HG03439 (cell line): ENCODE data around the gene ZNF335.

Experiments used
- ATAC-seq: cut with Tn5 transposase; IDR thresholded peaks from one replicate; pipeline ENCODE4 v1.9.1; 2021; ENCODE audit warnings: mild to moderate bottlenecking, moderate library complexity; ENCODE audit not compliant: unreplicated experiment

Gene ZNF335

DNA sequence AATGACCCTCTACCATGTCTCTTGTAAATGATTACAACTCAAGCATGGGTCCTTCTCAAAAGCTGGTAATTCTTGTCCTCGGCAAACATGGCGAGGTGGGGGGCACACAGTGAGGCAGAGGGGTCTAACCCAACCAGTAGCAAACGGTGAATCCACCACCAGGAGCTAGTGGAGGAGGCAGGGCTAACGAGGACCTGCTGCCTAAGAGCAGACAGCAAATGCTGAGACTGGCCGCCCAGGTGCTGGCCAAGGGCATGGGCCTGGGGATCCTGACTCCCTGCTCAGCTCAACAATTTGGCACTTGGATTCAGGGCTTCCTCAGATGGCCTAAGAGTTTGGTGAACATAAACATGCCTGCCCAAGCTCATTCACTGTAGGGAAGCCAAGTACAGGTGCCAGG, 19.1 kb downstream of the ZNF335 start:
- no peak for ATAC-seq

DNA sequence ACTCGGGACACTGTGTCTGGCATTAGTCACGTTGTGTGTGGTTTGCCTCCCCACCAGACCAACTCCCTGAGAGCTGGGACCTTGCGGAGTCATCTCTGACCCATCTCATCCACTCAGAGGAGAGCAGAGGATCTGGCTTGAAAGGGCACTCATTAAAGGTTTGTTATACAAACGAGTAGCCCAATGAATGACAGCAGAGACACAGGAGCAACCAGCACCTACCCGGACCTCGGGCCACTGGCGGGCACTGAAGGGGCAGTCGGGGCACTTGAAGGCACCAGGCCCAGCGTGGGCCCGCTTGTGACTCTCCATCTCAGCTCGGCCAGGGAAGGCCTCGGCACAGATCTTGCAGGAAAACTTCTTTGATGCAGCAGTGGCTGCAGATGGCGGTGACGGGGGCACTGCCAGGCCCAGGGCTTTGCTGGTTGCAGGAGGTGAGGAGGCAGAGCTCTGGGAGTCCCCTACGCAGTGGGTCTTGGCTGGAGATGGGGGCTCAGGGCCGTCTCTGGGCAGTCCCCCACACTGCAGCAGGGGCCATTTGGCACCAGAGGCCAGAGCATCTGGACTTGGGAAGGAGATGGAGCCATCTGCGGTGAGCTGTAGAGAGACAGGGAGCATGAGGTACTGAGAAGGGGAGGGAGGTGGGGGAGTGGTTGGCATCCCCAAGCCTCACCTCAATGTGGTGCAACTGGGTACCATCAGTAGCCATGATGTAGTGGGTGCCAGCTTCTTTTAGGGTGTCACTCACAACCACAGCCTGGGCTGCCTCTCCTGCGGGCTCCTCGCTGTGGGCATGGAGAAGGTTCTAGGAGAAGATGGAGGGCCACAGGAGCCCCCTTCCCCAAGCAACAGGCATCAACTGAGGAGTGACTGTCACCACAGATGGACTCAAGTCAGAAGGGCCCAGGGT, 19.8 kb downstream of the ZNF335 start:
- no peak for ATAC-seq

GRCh38 chr20:45950330-45950646, 21.7 kb downstream of the ZNF335 start:
- ATAC-seq: no peak

DNA sequence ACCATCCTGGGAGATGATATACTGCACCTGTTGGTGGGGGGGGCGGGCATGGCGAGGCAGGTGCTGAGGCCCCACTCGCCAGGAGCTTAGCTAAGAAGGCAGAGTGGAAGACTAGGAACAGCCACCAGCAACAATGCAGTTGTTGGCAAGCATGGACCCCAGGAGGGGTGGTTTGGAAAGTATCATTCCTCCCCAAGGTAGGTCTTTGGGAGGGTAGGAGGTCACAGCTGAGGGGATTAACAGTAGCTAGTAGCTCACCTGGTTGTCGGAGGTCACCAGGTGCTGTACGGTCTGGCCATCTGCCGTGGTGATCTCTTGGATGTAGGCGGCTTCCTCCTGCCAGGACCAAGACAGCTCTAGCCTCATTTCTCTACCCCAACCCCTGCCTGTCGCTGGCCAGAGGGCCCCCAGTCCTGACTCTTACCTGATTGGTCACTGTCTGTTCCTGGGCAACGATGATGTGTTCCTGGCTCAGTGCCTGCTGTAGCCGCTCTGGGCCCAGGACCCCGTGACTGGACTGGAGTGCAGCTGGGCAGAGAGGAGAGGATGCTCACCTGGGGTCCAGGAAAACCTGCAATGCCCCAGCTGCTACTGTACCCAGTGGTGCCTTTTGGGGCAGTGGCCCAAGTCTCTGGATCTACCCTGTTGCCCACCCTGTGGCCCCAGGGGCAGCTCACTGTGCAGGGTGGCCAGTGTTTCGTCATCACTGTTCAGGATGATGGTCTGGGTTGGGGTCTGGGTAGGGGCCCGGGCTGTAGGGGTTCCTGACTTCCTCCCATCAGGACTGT, 22.3 kb downstream of the ZNF335 start:
- no peak for ATAC-seq

DNA sequence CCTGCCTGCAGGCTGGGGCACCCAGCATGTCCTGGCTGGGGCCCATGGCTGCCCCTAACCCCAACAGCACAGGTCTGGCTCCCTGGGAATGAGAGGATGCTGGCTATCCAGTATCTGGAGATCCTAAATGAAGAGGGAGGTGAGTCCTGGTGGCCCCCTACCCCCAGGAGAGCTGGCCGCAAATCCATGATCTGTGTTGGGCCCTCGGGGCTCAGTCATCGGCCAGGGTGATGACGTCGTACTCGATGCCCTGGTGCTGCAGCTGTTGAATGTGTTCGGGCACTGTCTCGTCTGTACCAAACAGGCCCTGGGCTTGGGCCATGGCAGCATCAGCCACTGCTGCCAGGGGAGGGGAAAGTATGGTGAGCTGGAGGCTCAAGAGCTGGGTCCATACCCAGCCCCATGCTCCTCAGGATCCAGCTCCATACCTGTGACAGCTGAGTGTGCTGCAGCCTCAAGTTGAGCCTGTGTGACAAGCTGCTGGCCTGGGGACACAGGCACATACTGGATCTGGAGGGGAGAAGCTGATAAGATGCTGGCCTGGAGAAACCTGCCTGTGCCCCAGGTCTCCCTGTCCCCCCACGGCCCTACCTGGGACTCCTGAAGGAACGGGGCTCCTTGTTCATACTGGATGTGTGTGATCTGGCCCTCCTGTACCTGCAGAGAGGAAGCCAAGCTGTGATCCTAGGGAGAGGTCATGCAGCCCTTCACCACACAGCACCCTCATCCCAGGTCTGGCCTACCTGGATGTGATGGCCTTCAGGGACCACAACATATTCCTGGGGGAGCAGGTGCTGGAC, 23.1 kb downstream of the ZNF335 start:
- no peak for ATAC-seq

- no peak for ATAC-seq
Observed at GRCh38 chr20:45948261-45948733, 23.7 kb downstream of the ZNF335 start.

DNA sequence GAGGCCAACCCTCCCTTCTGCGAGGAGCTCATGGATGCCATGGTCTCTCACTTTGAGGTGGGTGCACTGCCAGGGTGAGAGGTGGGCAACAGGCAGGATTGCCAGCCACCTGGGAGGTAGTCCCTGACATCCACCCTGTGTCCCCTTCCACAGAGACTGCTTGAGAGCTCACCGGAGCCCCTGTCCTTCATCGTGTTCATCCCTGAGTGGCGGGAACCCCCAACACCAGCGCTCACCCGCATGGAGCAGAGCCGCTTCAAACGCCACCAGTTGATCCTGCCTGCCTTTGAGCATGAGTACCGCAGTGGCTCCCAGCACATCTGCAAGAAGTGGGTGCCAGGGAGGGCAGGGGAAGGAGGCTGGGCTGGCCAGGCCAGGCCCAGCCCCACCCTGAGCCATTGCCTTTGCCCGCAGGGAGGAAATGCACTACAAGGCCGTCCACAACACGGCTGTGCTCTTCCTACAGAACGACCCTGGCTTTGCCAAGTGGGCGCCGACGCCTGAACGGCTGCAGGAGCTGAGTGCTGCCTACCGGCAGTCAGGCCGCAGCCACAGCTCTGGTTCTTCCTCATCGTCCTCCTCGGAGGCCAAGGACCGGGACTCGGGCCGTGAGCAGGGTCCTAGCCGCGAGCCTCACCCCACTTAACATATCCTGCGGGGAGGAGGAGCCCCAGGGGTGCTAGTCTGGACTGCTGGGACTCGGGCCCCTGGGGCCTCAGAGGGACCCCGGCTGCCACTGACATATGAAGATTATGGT, 24.7 kb downstream of the ZNF335 start:
- ATAC-seq: no peak

DNA sequence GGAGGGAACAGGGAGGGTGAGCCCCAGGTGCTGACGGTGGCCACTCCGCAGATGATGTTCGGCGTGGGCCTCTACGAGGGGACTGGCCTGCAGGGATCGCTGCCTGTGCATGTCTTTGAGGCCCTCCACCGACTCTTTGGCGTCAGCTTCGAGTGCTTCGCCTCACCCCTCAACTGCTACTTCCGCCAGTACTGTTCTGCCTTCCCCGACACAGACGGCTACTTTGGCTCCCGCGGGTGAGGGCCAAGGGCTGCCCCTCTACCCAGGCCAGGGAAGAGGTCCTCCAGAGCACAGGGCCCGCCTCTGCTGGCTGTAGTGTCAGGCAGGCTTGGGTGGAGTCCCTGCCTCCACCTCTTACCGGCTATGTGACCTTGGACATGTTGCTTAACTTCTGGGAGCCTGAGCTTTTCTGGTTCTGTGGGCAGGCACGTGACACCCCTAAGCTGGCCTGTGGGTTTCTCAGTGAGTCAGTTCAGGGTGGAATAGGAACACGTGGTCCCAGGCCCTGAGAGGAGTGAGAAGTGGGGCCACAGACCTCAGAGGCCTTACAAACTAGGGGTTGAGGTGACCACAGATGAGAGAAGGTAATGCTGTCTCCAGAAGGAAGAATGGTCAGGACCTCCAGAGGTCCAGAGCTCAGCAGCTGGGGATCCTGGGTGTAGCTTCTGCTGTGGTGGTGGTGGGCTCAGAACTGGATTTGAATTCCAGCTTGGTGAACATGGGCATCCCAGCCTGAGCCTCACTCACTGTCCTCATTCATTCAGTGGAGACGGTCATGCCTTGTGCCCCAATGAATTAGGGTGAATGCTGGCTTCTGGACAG, 25.6 kb downstream of the ZNF335 start:
- ATAC-seq: no peak

DNA sequence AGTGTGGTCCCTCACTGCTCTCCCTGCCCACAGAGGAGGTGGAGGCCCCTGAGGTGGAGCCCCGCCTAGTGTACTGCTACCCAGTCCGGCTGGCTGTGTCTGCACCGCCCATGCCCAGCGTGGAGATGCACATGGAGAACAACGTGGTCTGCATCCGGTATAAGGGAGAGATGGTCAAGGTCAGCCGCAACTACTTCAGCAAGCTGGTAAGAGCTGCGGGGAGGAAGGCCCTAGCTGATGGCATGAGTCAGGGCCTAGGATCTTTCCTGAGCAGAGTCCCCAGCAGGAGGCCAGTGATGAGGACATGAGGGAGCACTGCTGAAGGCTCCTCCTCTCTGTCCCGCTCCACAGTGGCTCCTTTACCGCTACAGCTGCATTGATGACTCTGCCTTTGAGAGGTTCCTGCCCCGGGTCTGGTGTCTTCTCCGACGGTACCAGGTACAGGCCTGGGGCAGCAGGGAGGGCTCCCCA, 26.3 kb downstream of the ZNF335 start:
- no peak for ATAC-seq

- ATAC-seq: no peak
Observed at GRCh38 chr20:45944965-45945677, 26.9 kb downstream of the ZNF335 start.

- ATAC-seq: no peak
Observed at GRCh38 chr20:45944151-45944964, 27.6 kb downstream of the ZNF335 start.

DNA sequence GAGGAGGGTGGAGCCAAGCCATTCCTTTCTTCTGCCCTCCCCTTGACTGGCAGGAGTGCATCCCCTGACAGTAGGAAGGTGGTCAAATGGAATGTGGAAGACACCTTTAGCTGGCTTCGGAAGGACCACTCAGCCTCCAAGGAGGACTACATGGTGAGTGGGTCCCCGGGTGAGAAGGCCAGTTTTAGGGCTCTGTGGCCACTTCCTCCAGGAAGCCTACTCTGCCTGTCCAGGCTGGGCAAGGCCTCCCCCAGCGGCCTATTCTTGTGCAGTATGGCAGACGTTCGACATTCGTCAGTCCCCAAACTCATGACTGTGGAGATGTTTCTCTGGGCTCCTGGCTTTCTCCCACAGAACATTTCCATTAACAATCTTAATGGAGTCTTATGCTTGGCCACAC, 28.4 kb downstream of the ZNF335 start:
- no peak for ATAC-seq

DNA sequence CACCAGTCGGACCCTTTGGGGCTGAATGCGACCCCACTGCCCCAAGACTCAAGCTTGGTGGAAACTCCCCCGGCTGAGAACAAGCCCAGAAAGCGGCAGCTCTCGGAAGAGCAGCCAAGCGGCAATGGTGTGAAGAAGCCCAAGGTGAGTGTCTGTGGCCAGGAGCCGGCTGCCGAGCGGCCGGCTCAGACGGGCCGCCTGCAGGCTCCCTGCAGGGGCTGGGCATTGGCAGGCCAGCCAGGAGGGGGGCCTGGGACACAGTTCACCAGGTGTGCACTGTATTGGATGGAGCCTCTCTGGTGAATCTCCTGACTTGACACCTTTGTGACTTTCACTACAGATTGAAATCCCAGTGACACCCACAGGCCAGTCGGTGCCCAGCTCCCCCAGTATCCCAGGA, 31.5 kb downstream of the ZNF335 start:
- ATAC-seq: no peak

DNA sequence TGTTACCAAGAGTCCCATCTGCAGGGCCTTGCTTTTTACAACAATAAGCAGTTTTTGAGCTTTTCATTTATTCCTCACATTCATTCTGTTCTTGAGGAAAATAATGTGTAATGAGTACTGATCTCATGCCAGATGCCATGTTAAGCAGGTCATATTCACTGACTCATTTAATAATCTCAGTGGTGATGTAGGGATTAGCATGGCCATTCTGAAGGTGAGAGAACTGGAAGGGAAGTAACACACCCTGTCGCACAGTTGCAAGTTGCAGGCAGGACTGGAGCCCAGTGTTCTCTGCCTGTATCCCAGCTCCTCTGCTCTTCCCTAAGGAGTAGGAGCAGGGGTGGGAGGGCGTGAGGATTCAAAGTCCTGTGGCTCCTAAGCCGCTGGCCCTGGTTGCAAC, 31.9 kb downstream of the ZNF335 start:
- ATAC-seq: no peak

DNA sequence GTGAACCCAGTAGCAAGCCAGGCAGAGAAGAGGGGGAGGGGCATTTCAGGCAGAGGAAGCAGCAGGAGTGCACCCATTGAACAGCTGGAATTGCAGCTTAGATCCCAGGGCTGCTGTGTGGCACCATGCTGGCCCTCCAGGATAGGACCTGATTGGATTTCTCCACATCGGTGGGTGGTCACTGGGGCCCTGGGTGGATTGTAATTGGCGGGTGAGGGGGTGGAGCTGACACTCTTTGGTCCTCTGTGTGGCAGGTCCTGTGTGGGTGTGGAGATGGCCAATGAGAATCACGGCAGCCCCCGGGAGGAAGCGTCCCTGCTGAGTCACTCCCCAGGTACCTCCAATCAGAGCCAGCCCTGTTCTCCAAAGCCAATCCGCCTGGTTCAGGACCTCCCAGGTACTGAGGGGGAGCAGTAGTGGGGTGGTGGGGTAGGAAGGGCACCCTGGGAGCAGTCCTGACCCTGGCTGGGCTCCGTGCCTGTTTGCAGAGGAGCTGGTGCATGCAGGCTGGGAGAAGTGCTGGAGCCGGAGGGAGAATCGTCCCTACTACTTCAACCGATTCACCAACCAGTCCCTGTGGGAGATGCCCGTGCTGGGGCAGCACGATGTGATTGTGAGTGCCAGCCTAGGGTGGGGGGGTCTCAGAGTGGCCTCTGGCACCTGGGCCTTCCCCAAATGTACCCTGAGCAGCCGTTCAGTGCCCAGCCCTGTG, 33.1 kb downstream of the ZNF335 start:
- no peak for ATAC-seq

DNA sequence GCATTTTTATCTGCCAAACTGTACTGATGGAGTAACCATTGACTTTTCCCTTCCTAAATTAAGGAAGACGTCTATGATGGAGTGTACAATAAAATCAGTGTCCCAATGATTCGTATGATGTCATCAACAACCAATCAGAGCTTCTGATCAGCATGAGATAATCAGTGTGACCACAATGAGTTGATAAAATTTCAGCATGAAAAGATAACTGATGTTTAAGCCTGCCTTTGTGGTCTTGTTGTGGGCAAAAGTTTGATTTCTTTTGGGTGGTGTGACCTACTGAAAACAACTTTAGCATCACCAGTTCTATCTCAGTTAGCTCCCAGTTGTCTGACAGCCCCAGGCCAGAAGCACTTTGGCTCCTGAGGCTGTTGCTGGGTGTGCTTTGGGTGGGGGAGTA, 34.2 kb downstream of the ZNF335 start:
- no peak for ATAC-seq

- ATAC-seq: peak; percentile 26
Observed at GRCh38 chr20:45935416-45936046, 36.5 kb downstream of the ZNF335 start.
